GM21381 (cell line): ENCODE measurements around the gene INSIG2.
A peak's percentile ranks its signal among the peaks of the same experiment; 100 is the strongest.

Source experiments
- ATAC-seq: cut with Tn5 transposase; IDR thresholded peaks from one replicate; pipeline ENCODE4 v1.9.1; 2021; ENCODE audit warnings: mild to moderate bottlenecking, moderate library complexity; ENCODE audit not compliant: unreplicated experiment

The INSIG2 gene

GRCh38 chr2:118088051-118089024 is at the start of gene INSIG2:
TSS of gene INSIG2 (plus strand) at chr2:118088471. CDS start at chr2:118096557, 8,086 bp downstream.
- ATAC-seq = peak; percentile 97

- no peak for ATAC-seq
Measured at GRCh38 chr2:118040891-118041290, 47.4 kb upstream of the INSIG2 start.

GRCh38 chr2:118044103-118044716 is 44.1 kb upstream of the INSIG2 start:
- no peak for ATAC-seq

GRCh38 chr2:118044854-118045253 is 43.4 kb upstream of the INSIG2 start:
- no peak for ATAC-seq

GRCh38 chr2:118045286-118045685 is 43.0 kb upstream of the INSIG2 start:
- ATAC-seq = no peak

GRCh38 chr2:118046634-118047210 is 41.5 kb upstream of the INSIG2 start:
- ATAC-seq = no peak

GRCh38 chr2:118047380-118047826 is 40.9 kb upstream of the INSIG2 start:
- ATAC-seq = no peak

- ATAC-seq = no peak
Measured at GRCh38 chr2:118048401-118048800, 39.9 kb upstream of the INSIG2 start.

- no peak for ATAC-seq
Measured at GRCh38 chr2:118049140-118049815, 39.0 kb upstream of the INSIG2 start.

- ATAC-seq = peak; percentile 71
Measured at GRCh38 chr2:118049816-118050140, 38.5 kb upstream of the INSIG2 start.

- no peak for ATAC-seq
Measured at GRCh38 chr2:118050386-118050785, 37.9 kb upstream of the INSIG2 start.

GRCh38 chr2:118050974-118051373 is 37.3 kb upstream of the INSIG2 start:
- ATAC-seq = no peak

- no peak for ATAC-seq
Measured at GRCh38 chr2:118051826-118052358, 36.4 kb upstream of the INSIG2 start.

GRCh38 chr2:118052474-118052873 is 35.8 kb upstream of the INSIG2 start:
- ATAC-seq = no peak

GRCh38 chr2:118053681-118054080 is 34.6 kb upstream of the INSIG2 start:
- no peak for ATAC-seq

GRCh38 chr2:118054213-118055008 is 33.9 kb upstream of the INSIG2 start:
- ATAC-seq = no peak

- peak; percentile 75 for ATAC-seq
Measured at GRCh38 chr2:118055512-118056164, 32.6 kb upstream of the INSIG2 start.

GRCh38 chr2:118056165-118056534 is 32.1 kb upstream of the INSIG2 start:
- peak; percentile 82 for ATAC-seq

- no peak for ATAC-seq
Measured at GRCh38 chr2:118056801-118057200, 31.5 kb upstream of the INSIG2 start.

GRCh38 chr2:118058951-118059350 is 29.3 kb upstream of the INSIG2 start:
- ATAC-seq = no peak
